ENCODE results near the gene PRIM2.
"Not testable (repeated sequence)": the region's sequence is repeated elsewhere in the genome, so short reads cannot be mapped to it uniquely, and the experiment has no call there.

GRCh38 chr6:57491795-57492194 lies 174.4 kb downstream of the PRIM2 start:
- TF ChIP-seq EZH2phosphoT487 (IDR thresholded peaks at IDR 0.05; ENCODE audit: low read depth, severe bottlenecking, unreplicated experiment); CTCF (IDR thresholded peaks at IDR 0.05; ENCODE audit: poor library complexity); EZH2 (IDR thresholded peaks at IDR 0.05; ENCODE audit: borderline replicate concordance): not testable (repeated sequence)

Measured in hepatocyte (in vitro differentiated cells).